Activated CD8-positive, alpha-beta T cell treated with anti-CD3 and anti-CD28 coated beads for 36 hours (primary cell): Measurements from ENCODE around the gene SRPX. TPM values are rescaled to one million over a fixed set of nuclear protein-coding genes. Genes with fewer than 3 reads are reported as not detected.

ENCODE experiments used
- ATAC-seq: fragments of 200-7000 bp; cut with Tn5 transposase; one replicate; pipeline ENCODE4 v1.10.0; 2021; ENCODE audit warnings: mild to moderate bottlenecking, moderate library complexity
- CTCF ChIA-PET: fragments of 350-600 bp; sonication (Branson Sonifier 250); formaldehyde crosslinking; loops from one replicate; lab custom pipeline; 2021; ENCODE audit warnings: antibody characterized with exemption; lab: Charles Lee
- POLR2A ChIA-PET: fragments of 350-600 bp; sonication (Branson Sonifier 250); formaldehyde crosslinking; loops from one replicate; lab custom pipeline; 2021; ENCODE audit warnings: antibody characterized with exemption; lab: Charles Lee
- DNase-seq: peaks from one replicate; pipeline ENCODE4 v3.0.0-alpha.2; 2020
- H3K27ac Mint-ChIP-seq: one replicate; pipeline ENCODE4 v1.8.0; 2021; ENCODE audit warnings: mild to moderate bottlenecking, mixed read lengths
- H3K27me3 Mint-ChIP-seq: one replicate; pipeline ENCODE4 v1.8.0; 2021; ENCODE audit warnings: mixed read lengths
- H3K36me3 Mint-ChIP-seq: one replicate; pipeline ENCODE4 v1.8.0; 2021; ENCODE audit warnings: low read depth, mixed read lengths
- H3K4me1 Mint-ChIP-seq: one replicate; pipeline ENCODE4 v1.8.0; 2021; ENCODE audit warnings: low read depth, mixed read lengths
- H3K4me3 Mint-ChIP-seq: one replicate; pipeline ENCODE4 v1.8.0; 2021; ENCODE audit warnings: mild to moderate bottlenecking, moderate library complexity, mixed read lengths
- H3K9me3 Mint-ChIP-seq: one replicate; pipeline ENCODE4 v1.8.0; 2021; ENCODE audit warnings: mixed read lengths
- CTCF ChIP-seq: fragments of 200-600 bp; IDR thresholded peaks from one replicate; pipeline ENCODE4 v1.8.0; 2022; ENCODE audit warnings: antibody characterized with exemption, mild to moderate bottlenecking
- intact Hi-C: fragments of 100-400 bp; cut with micrococcal nuclease; formaldehyde crosslinking; loops from one replicate; pipeline ENCODE4 v1.10.0; 2022
- total RNA-seq, 2 experiments: library from RNA; stranded (reverse); gene quantifications; one replicate each; pipeline ENCODE4 v1.2.3, GENCODE V29; 2021

Gene SRPX
- total RNA-seq, 2 experiments from 2014 or later, result not detected

GRCh38 chrX:38127961-38128360 lies 92.7 kb downstream of the SRPX start:
- ATAC-seq (no peak), DNase-seq (no peak)
- ChIA-PET POLR2A (no interaction called here), CTCF (no interaction called here)
- TF ChIP-seq CTCF, result no peak
- no peaks in the 10 kb centered on the region for H3K9me3 Mint-ChIP-seq
- no peaks in the 10 kb centered on the region for H3K36me3 Mint-ChIP-seq
- H3K4me3 Mint-ChIP-seq, result no peak overlapping the region
- H3K27me3 Mint-ChIP-seq, result peaks cover 1% of the 10 kb centered on the region
- H3K27ac Mint-ChIP-seq, result no peak overlapping the region
- intact Hi-C loops, result no loop called here
- no peaks in the 10 kb centered on the region for H3K4me1 Mint-ChIP-seq

- Mint-ChIP-seq H3K4me3 (no peak overlapping the region), H3K36me3 (no peaks in the 10 kb centered on the region), H3K4me1 (no peaks in the 10 kb centered on the region), H3K27me3 (peaks cover 1% of the 10 kb centered on the region), H3K27ac (no peak overlapping the region), H3K9me3 (no peaks in the 10 kb centered on the region)
- intact Hi-C loops, result no loop called here
- TF ChIP-seq CTCF, result no peak
- CTCF ChIA-PET, result no interaction called here
- no peak for ATAC-seq
- POLR2A ChIA-PET, result no interaction called here
- DNase-seq, result no peak
Observed at GRCh38 chrX:38126179-38126578, 94.5 kb downstream of the SRPX start.

- ATAC-seq, result no peak
- POLR2A ChIA-PET, result no interaction called here
- intact Hi-C loops, result no loop called here
- no peak for DNase-seq
- Mint-ChIP-seq H3K4me1 (no peaks in the 10 kb centered on the region), H3K36me3 (no peaks in the 10 kb centered on the region), H3K9me3 (no peaks in the 10 kb centered on the region), H3K4me3 (no peak overlapping the region), H3K27me3 (no peaks in the 10 kb centered on the region), H3K27ac (no peak overlapping the region)
- TF ChIP-seq CTCF, result no peak
- CTCF ChIA-PET, result no interaction called here
Observed at GRCh38 chrX:38124000-38124399, 96.7 kb downstream of the SRPX start.

- Mint-ChIP-seq H3K9me3 (no peaks in the 10 kb centered on the region), H3K4me3 (no peak overlapping the region), H3K4me1 (no peaks in the 10 kb centered on the region), H3K27me3 (peaks cover 3% of the 10 kb centered on the region), H3K27ac (no peak overlapping the region), H3K36me3 (no peaks in the 10 kb centered on the region)
- intact Hi-C loops, result no loop called here
- no peak for TF ChIP-seq CTCF
- ChIA-PET CTCF (no interaction called here), POLR2A (no interaction called here)
- DNase-seq, result no peak
- no peak for ATAC-seq
Observed at GRCh38 chrX:38117485-38117884, 103.2 kb downstream of the SRPX start.

GRCh38 chrX:38116706-38117105 lies 104.0 kb downstream of the SRPX start:
- TF ChIP-seq CTCF, result no peak
- DNase-seq (no peak), ATAC-seq (no peak)
- no peaks in the 10 kb centered on the region for H3K4me1 Mint-ChIP-seq
- H3K27me3 Mint-ChIP-seq, result peaks cover 3% of the 10 kb centered on the region
- no peak overlapping the region for H3K4me3 Mint-ChIP-seq
- H3K27ac Mint-ChIP-seq, result no peak overlapping the region
- POLR2A ChIA-PET, result no interaction called here
- CTCF ChIA-PET, result no interaction called here
- H3K36me3 Mint-ChIP-seq, result no peaks in the 10 kb centered on the region
- no peaks in the 10 kb centered on the region for H3K9me3 Mint-ChIP-seq
- intact Hi-C loops, result no loop called here
